CD4-positive, alpha-beta T cell (primary cell): ENCODE results near the gene EPHB4. TPM values are rescaled to one million over a fixed set of nuclear protein-coding genes. Genes with fewer than 3 reads are reported as not detected.
"Not testable (repeated sequence)": the region's sequence is repeated elsewhere in the genome, so short reads cannot be mapped to it uniquely, and the experiment has no call there.

Source experiments
- ATAC-seq: fragments of 200-7000 bp; cut with Tn5 transposase; one replicate; pipeline ENCODE4 v1.10.0; 2022; ENCODE audit warnings: mild to moderate bottlenecking; ENCODE audit not compliant: poor library complexity
- CTCF ChIA-PET: fragments of 350-600 bp; sonication (Branson Sonifier 250); formaldehyde crosslinking; loops from one replicate; lab custom pipeline; 2021; ENCODE audit warnings: antibody characterized with exemption, inconsistent platforms; lab: Charles Lee
- POLR2A ChIA-PET: fragments of 350-600 bp; sonication (Branson Sonifier 250); formaldehyde crosslinking; loops from one replicate; lab custom pipeline; 2021; ENCODE audit warnings: antibody characterized with exemption, inconsistent platforms; lab: Charles Lee
- DNase-seq, 14 experiments: peaks; one replicate each; pipeline ENCODE4 v3.0.0-alpha.2; 2013 to 2020; ENCODE audit warnings: mixed read lengths in 2 of 14
- H3K27ac ChIP-seq, 2 donors: one replicate each; pipeline versions ENCODE4 v1.5.1 to v1.7.0; 2013; ENCODE audit warnings: low read length in 2 of 2, low read depth in 1 of 2, mild to moderate bottlenecking in 1 of 2
- H3K27me3 ChIP-seq, 2 experiments: 1 replicate in 1 of 2; 2 replicates in 1 of 2; pipeline versions ENCODE4 v1.6.1 to v1.7.0; 2013; ENCODE audit warnings: low read length in 2 of 2, control low read depth in 1 of 2, mild to moderate bottlenecking in 1 of 2, moderate library complexity in 1 of 2; ENCODE audit not compliant: insufficient read depth in 2 of 2, control insufficient read depth in 1 of 2
- H3K36me3 ChIP-seq: one replicate; pipeline ENCODE4 v1.6.1; 2013; ENCODE audit warnings: low read length, control low read depth; ENCODE audit not compliant: insufficient read depth
- H3K4me1 ChIP-seq: one replicate; pipeline ENCODE4 v1.6.1; 2013; ENCODE audit warnings: low read length, control low read depth; ENCODE audit not compliant: insufficient read depth
- H3K4me3 ChIP-seq: one replicate; pipeline ENCODE4 v1.5.1; 2013; ENCODE audit warnings: mild to moderate bottlenecking, low read length, moderate library complexity
- H3K9me3 ChIP-seq, 2 experiments: 1 replicate in 1 of 2; 2 replicates in 1 of 2; pipeline versions ENCODE4 v1.6.1 to v1.7.0; 2013; ENCODE audit warnings: low read length in 2 of 2, mild to moderate bottlenecking in 2 of 2, control low read depth in 1 of 2, moderate library complexity in 1 of 2; ENCODE audit not compliant: control insufficient read depth in 1 of 2, insufficient read depth in 1 of 2
- H3K27ac Mint-ChIP-seq: one replicate; pipeline ENCODE4 v1.8.0; 2020; ENCODE audit warnings: mixed read lengths
- H3K27me3 Mint-ChIP-seq: one replicate; pipeline ENCODE4 v1.8.0; 2021; ENCODE audit warnings: mixed read lengths
- H3K36me3 Mint-ChIP-seq: one replicate; pipeline ENCODE4 v1.8.0; 2021; ENCODE audit warnings: low read depth, mixed read lengths
- H3K4me1 Mint-ChIP-seq: one replicate; pipeline ENCODE4 v1.8.0; 2021; ENCODE audit warnings: low read depth, mixed read lengths
- H3K4me3 Mint-ChIP-seq: one replicate; pipeline ENCODE4 v1.8.0; 2020; ENCODE audit warnings: mild to moderate bottlenecking, mixed read lengths
- H3K9me3 Mint-ChIP-seq: one replicate; pipeline ENCODE4 v1.8.0; 2020; ENCODE audit warnings: mixed read lengths
- intact Hi-C, 2 experiments: fragments of 100-400 bp; cut with DNase I in 1 of 2; cut with micrococcal nuclease in 1 of 2; formaldehyde crosslinking; loops; one replicate each; pipeline versions ENCODE4 v1.15.1 to v1.9.0; 2023 to 2025; cut with DNase I, micrococcal nuclease
- total RNA-seq, 174 experiments: library from RNA in 2 of 174; stranded (reverse) in 2 of 174; gene quantifications; one replicate each; pipeline ENCODE4 v1.2.3 and lab custom pipeline; 2021 to 2026
- TF ChIP-seq, protein P1 (sequence below): fragments of 200-600 bp; IDR thresholded peaks from one replicate; pipeline ENCODE4 v1.8.0; 2022; ENCODE audit warnings: antibody characterized with exemption, mild to moderate bottlenecking

EPHB4 gene
- total RNA-seq, 2 experiments from 2014 or later, result 8.4 to 8.9 TPM

DNA sequence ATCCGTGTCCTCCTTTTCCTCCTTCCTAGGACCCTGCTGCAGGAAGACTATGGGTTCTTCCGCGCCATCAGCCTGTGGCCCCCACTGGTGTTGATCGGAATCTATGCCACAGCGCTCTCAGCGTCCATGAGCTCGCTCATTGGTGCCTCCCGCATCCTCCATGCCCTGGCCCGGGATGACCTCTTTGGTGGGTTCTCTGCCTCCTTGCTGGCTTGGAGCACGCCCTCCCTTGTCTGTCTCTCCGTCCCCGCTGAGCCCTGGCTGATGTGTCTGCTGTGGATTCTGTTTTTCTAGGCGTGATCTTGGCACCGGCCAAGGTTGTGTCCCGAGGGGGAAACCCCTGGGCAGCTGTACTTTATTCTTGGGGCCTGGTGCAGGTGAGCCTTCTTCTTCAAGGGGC lies 32.5 kb upstream of the EPHB4 start:
- ChIA-PET CTCF (no interaction called here), POLR2A (no interaction called here)
- Histone ChIP-seq H3K27ac (no peak overlapping the region), H3K27me3 (no peaks in the 10 kb centered on the region), H3K4me1 (no peaks in the 10 kb centered on the region), H3K36me3 (peaks cover 65% of the 10 kb centered on the region), H3K4me3 (no peak overlapping the region), H3K9me3 (no peaks in the 10 kb centered on the region)
- TF ChIP-seq, protein P1, sequence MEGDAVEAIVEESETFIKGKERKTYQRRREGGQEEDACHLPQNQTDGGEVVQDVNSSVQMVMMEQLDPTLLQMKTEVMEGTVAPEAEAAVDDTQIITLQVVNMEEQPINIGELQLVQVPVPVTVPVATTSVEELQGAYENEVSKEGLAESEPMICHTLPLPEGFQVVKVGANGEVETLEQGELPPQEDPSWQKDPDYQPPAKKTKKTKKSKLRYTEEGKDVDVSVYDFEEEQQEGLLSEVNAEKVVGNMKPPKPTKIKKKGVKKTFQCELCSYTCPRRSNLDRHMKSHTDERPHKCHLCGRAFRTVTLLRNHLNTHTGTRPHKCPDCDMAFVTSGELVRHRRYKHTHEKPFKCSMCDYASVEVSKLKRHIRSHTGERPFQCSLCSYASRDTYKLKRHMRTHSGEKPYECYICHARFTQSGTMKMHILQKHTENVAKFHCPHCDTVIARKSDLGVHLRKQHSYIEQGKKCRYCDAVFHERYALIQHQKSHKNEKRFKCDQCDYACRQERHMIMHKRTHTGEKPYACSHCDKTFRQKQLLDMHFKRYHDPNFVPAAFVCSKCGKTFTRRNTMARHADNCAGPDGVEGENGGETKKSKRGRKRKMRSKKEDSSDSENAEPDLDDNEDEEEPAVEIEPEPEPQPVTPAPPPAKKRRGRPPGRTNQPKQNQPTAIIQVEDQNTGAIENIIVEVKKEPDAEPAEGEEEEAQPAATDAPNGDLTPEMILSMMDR, result no peak
- Mint-ChIP-seq H3K27me3 (no peaks in the 10 kb centered on the region), H3K9me3 (no peaks in the 10 kb centered on the region), H3K4me3 (no peak overlapping the region), H3K36me3 (peaks cover 73% of the 10 kb centered on the region), H3K4me1 (peaks cover 8% of the 10 kb centered on the region), H3K27ac (no peak overlapping the region)
- DNase-seq (no peak), ATAC-seq (no peak)
- intact Hi-C loops, result loop anchor here in 1 of 2 experiments (10.0 kb wide), 1 partner anchor 385 kb away; the partner anchor contains the start of gene TSC22D4

DNA sequence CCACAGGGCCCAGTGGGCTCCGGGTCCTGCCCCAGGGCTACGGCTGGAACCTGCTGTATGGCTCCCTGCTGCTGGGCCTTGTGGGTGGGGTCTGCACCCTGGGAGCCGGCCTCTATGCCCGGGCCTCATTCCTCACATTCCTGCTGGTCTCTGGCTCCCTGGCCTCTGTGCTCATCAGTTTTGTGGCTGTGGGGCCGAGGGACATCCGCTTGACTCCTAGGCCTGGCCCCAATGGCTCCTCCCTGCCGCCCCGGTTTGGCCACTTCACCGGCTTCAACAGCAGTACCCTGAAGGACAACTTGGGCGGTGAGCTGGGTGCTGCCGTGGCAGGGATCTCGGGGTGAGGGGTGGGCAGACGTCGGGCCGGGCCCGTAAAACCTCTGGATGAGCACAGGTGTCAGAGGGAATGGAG lies 29.6 kb upstream of the EPHB4 start:
- peaks cover 59% of the 10 kb centered on the region for H3K36me3 Mint-ChIP-seq
- peaks cover 21% of the 10 kb centered on the region for H3K4me1 Mint-ChIP-seq
- no peaks in the 10 kb centered on the region for H3K9me3 Mint-ChIP-seq
- DNase-seq, result no peak
- TF ChIP-seq, protein P1, result no peak
- intact Hi-C loops, result loop anchor here in 1 of 2 experiments (10.0 kb wide), 1 partner anchor 382 kb away; the partner anchor contains the start of gene TSC22D4
- no peaks in the 10 kb centered on the region for H3K27me3 Mint-ChIP-seq
- H3K4me3 Mint-ChIP-seq, result no peak overlapping the region
- H3K36me3 ChIP-seq, result peaks cover 44% of the 10 kb centered on the region
- peaks cover 24% of the 10 kb centered on the region for H3K4me1 ChIP-seq
- H3K27ac ChIP-seq, result no peak overlapping the region
- H3K27ac Mint-ChIP-seq, result no peak overlapping the region
- H3K27me3 ChIP-seq, result no peaks in the 10 kb centered on the region
- H3K9me3 ChIP-seq, result no peaks in the 10 kb centered on the region
- ChIA-PET CTCF (no interaction called here), POLR2A (no interaction called here)
- no peak overlapping the region for H3K4me3 ChIP-seq
- no peak for ATAC-seq

DNA sequence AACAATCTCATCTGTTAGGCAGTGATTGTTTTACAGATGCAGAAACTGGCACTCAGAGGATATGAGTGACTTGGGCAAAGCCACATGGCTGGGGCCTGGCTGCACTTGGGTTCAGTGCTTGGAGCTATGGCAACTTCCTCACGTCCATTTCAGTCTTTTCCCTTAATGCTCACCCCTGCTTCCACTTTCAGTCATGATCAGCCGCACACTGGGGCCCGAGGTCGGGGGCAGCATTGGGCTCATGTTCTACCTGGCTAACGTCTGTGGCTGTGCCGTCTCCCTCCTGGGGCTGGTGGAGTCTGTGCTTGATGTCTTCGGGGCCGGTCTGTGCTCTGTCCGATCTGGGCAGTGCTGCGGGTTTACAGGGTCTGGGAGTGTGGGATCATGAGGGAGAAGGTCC lies 28.2 kb upstream of the EPHB4 start:
- no peaks in the 10 kb centered on the region for H3K27me3 ChIP-seq
- ChIA-PET POLR2A (no interaction called here), CTCF (no interaction called here)
- peaks cover 31% of the 10 kb centered on the region for H3K36me3 ChIP-seq
- ATAC-seq, result no peak
- Mint-ChIP-seq H3K27me3 (no peaks in the 10 kb centered on the region), H3K27ac (no peak overlapping the region), H3K4me3 (no peak overlapping the region), H3K9me3 (no peaks in the 10 kb centered on the region), H3K36me3 (peaks cover 52% of the 10 kb centered on the region), H3K4me1 (peaks cover 23% of the 10 kb centered on the region)
- H3K9me3 ChIP-seq, result no peaks in the 10 kb centered on the region
- H3K4me3 ChIP-seq, result no peak overlapping the region
- no peak for DNase-seq
- H3K4me1 ChIP-seq, result peaks cover 30% of the 10 kb centered on the region
- TF ChIP-seq, protein P1, result no peak
- intact Hi-C loops, result loop anchor here in 1 of 2 experiments (10.0 kb wide), 1 partner anchor 381 kb away; the partner anchor contains the start of gene TSC22D4
- no peak overlapping the region for H3K27ac ChIP-seq

DNA sequence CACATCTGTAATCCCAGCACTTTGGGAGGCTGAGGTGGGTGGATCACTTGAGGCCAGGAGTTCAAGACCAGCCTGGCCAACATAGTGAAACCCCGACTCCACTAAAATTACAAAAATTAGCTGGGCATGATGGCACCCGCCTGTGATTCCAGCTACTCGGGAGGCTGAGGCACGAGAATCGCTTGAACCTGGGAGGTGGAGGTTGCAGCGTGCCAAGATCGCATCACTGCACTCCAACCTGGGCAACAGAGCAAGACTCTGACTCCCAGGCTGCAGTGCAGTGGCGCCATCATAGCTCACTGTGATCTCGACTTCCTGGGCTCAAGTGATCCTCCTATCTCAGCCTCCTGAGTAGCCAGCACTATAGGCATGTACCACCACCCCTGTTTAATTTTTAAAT lies 27.6 kb upstream of the EPHB4 start:
- Mint-ChIP-seq H3K36me3 (peaks cover 46% of the 10 kb centered on the region), H3K4me1 (peaks cover 23% of the 10 kb centered on the region)
- DNase-seq, CTCF ChIA-PET, POLR2A ChIA-PET, H3K27me3 Mint-ChIP-seq, H3K9me3 ChIP-seq, H3K4me3 Mint-ChIP-seq, H3K27ac Mint-ChIP-seq, H3K9me3 Mint-ChIP-seq, ATAC-seq, H3K27ac ChIP-seq, H3K27me3 ChIP-seq, H3K4me3 ChIP-seq: not testable (repeated sequence)
- intact Hi-C loops, result loop anchor here in 1 of 2 experiments (10.0 kb wide), 1 partner anchor 380 kb away; the partner anchor contains the start of gene TSC22D4
- H3K4me1 ChIP-seq, result peaks cover 30% of the 10 kb centered on the region
- peaks cover 25% of the 10 kb centered on the region for H3K36me3 ChIP-seq
